Neural cell (in vitro differentiated cells): Measurements from ENCODE around the gene SPAM1.

Experiments
- EP300 ChIP-seq: fragments of 450-650 bp; conservative IDR thresholded peaks from 2 replicates; pipeline ENCODE4 v1.6.1; 2014; ENCODE audit warnings: antibody characterized with exemption, mild to moderate bottlenecking, moderate library complexity; ENCODE audit not compliant: poor library complexity, severe bottlenecking
- EZH2 ChIP-seq: fragments of 200-600, 300-800 bp; shearing (Covaris generic), sonication (generic); IDR thresholded peaks from 2 replicates; pipeline ENCODE4 v1.6.1; 2014; ENCODE audit warnings: antibody characterized with exemption, low read length, borderline replicate concordance, mild to moderate bottlenecking; ENCODE audit not compliant: insufficient read depth, poor library complexity, severe bottlenecking
- MXI1 ChIP-seq: fragments of 450-650 bp; conservative IDR thresholded peaks from 2 replicates; pipeline ENCODE4 v1.6.1; 2014; ENCODE audit warnings: antibody characterized with exemption, mild to moderate bottlenecking; ENCODE audit not compliant: poor library complexity, severe bottlenecking
- POLR2AphosphoS5 ChIP-seq: IDR thresholded peaks from 2 replicates; pipeline ENCODE4 v1.6.1; 2012
- SMC3 ChIP-seq: fragments of 450-650 bp; conservative IDR thresholded peaks from 2 replicates; pipeline ENCODE4 v1.6.1; 2014; ENCODE audit warnings: antibody characterized with exemption, mild to moderate bottlenecking, moderate library complexity; ENCODE audit not compliant: poor library complexity
- TAF1 ChIP-seq: IDR thresholded peaks from 2 replicates; pipeline ENCODE4 v1.6.1; 2012; ENCODE audit warnings: low read depth
- TF ChIP-seq, protein P1 (sequence below): fragments of 450-650 bp; IDR thresholded peaks from 2 replicates; pipeline ENCODE4 v1.5.1; 2014; ENCODE audit warnings: antibody characterized with exemption, mild to moderate bottlenecking, moderate library complexity; ENCODE audit not compliant: poor library complexity, severe bottlenecking
- TF ChIP-seq, protein P2 (sequence below): IDR thresholded peaks from 2 replicates; pipeline ENCODE4 v1.6.1; 2012; ENCODE audit warnings: borderline replicate concordance

DNA sequence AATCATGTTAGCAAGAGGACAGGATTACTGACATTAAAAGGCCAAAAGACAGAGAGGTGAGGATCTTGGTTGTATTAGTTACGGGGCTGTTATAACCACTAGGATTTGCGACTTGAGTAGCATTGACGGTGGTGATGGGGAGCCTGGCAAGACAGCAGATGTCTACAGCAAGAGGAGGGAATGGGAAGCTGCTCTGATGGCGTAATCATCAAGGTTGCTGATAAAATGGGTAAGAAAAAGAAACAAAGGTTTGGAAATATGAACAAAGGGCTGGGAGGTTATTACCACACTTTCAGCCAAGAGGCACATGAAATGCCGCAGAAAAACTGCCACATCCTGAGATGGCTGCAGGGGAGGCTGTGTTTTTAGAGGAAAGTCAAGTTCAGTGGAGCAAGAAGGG lies 73.9 kb downstream of the SPAM1 start:
- TF ChIP-seq TAF1: no peak
- TF ChIP-seq, protein P1, sequence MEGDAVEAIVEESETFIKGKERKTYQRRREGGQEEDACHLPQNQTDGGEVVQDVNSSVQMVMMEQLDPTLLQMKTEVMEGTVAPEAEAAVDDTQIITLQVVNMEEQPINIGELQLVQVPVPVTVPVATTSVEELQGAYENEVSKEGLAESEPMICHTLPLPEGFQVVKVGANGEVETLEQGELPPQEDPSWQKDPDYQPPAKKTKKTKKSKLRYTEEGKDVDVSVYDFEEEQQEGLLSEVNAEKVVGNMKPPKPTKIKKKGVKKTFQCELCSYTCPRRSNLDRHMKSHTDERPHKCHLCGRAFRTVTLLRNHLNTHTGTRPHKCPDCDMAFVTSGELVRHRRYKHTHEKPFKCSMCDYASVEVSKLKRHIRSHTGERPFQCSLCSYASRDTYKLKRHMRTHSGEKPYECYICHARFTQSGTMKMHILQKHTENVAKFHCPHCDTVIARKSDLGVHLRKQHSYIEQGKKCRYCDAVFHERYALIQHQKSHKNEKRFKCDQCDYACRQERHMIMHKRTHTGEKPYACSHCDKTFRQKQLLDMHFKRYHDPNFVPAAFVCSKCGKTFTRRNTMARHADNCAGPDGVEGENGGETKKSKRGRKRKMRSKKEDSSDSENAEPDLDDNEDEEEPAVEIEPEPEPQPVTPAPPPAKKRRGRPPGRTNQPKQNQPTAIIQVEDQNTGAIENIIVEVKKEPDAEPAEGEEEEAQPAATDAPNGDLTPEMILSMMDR: no peak
- TF ChIP-seq, protein P2, sequence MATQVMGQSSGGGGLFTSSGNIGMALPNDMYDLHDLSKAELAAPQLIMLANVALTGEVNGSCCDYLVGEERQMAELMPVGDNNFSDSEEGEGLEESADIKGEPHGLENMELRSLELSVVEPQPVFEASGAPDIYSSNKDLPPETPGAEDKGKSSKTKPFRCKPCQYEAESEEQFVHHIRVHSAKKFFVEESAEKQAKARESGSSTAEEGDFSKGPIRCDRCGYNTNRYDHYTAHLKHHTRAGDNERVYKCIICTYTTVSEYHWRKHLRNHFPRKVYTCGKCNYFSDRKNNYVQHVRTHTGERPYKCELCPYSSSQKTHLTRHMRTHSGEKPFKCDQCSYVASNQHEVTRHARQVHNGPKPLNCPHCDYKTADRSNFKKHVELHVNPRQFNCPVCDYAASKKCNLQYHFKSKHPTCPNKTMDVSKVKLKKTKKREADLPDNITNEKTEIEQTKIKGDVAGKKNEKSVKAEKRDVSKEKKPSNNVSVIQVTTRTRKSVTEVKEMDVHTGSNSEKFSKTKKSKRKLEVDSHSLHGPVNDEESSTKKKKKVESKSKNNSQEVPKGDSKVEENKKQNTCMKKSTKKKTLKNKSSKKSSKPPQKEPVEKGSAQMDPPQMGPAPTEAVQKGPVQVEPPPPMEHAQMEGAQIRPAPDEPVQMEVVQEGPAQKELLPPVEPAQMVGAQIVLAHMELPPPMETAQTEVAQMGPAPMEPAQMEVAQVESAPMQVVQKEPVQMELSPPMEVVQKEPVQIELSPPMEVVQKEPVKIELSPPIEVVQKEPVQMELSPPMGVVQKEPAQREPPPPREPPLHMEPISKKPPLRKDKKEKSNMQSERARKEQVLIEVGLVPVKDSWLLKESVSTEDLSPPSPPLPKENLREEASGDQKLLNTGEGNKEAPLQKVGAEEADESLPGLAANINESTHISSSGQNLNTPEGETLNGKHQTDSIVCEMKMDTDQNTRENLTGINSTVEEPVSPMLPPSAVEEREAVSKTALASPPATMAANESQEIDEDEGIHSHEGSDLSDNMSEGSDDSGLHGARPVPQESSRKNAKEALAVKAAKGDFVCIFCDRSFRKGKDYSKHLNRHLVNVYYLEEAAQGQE: no peak
- no peak for TF ChIP-seq EZH2
- TF ChIP-seq POLR2AphosphoS5: no peak
- TF ChIP-seq MXI1: no peak
- TF ChIP-seq SMC3: no peak
- TF ChIP-seq EP300: no peak
